IMR-90 (cell line): Measurements from ENCODE around the gene FAT2. TPM values are rescaled to one million over a fixed set of nuclear protein-coding genes. Genes with fewer than 3 reads are reported as not detected.

Experiments
- ATAC-seq: fragments of 200-7000 bp; cut with Tn5 transposase; 2 replicates; pipeline ENCODE4 v1.9.1; 2020; ENCODE audit warnings: low read depth, mild to moderate bottlenecking, moderate library complexity
- BruUV-seq: library from RNA; stranded (reverse); fragments of 400-500 nt; replicated peaks from 2 replicates; lab custom pipeline; 2021; lab: Mats Ljungman, UMichigan
- CTCF ChIA-PET: fragments of 300-600 bp; formaldehyde crosslinking; extraction: SDS; loops from one replicate; lab custom pipeline; 2021; ENCODE audit warnings: antibody characterized with exemption; lab: Yijun Ruan, JAX
- POLR2A ChIA-PET: fragments of 300-600 bp; sonication (Branson Sonifier 250); formaldehyde crosslinking; loops from one replicate; lab custom pipeline; 2022; ENCODE audit warnings: antibody characterized with exemption; ENCODE audit not compliant: unreplicated experiment; lab: Charles Lee
- DNase-seq: peaks from one replicate; pipeline ENCODE4 v3.0.0; 2013
- H2AFZ ChIP-seq: replicated peaks from 2 replicates; pipeline ENCODE3; 2013; ENCODE audit warnings: low read length, mild to moderate bottlenecking; ENCODE audit not compliant: poor library complexity
- H2AK5ac ChIP-seq: 2 replicates; pipeline ENCODE4 v1.6.1; 2013; ENCODE audit warnings: low read depth, low read length, inconsistent platforms
- H2AK9ac ChIP-seq: replicated peaks from 2 replicates; pipeline ENCODE3; 2013; ENCODE audit warnings: mild to moderate bottlenecking, low read depth, low read length, moderate library complexity; ENCODE audit not compliant: poor library complexity
- H2BK120ac ChIP-seq: 2 replicates; pipeline ENCODE4 v1.6.1; 2013; ENCODE audit warnings: low read depth, low read length, inconsistent platforms
- H2BK15ac ChIP-seq: 3 replicates; pipeline ENCODE4 v1.6.1; 2013; ENCODE audit warnings: low read depth, low read length, inconsistent platforms
- H2BK20ac ChIP-seq: 2 replicates; pipeline ENCODE4 v1.6.1; 2013; ENCODE audit warnings: low read depth, mild to moderate bottlenecking, inconsistent platforms, low read length, moderate library complexity
- H2BK5ac ChIP-seq: 2 replicates; pipeline ENCODE4 v1.6.1; 2013; ENCODE audit warnings: mild to moderate bottlenecking, low read depth, low read length, inconsistent platforms; ENCODE audit not compliant: poor library complexity, severe bottlenecking
- H3K14ac ChIP-seq: replicated peaks from 2 replicates; pipeline ENCODE4 v1.6.1; 2013; ENCODE audit warnings: low read depth, low read length, inconsistent platforms
- H3K18ac ChIP-seq: 2 replicates; pipeline ENCODE4 v1.6.1; 2013; ENCODE audit warnings: low read depth, low read length, control low read depth
- H3K23ac ChIP-seq: 2 replicates; pipeline ENCODE4 v1.6.1; 2013; ENCODE audit warnings: low read depth, low read length, inconsistent platforms
- H3K27ac ChIP-seq: 2 replicates; pipeline ENCODE4 v1.5.1; 2013; ENCODE audit warnings: mild to moderate bottlenecking, control low read depth, low read length; ENCODE audit not compliant: insufficient read depth
- H3K27me3 ChIP-seq: 2 replicates; pipeline ENCODE4 v1.6.1; 2013; ENCODE audit warnings: low read length; ENCODE audit not compliant: control insufficient read depth, insufficient read depth
- H3K36me3 ChIP-seq: 2 replicates; pipeline ENCODE4 v1.6.1; 2013; ENCODE audit warnings: low read length, mixed read lengths; ENCODE audit not compliant: control insufficient read depth, insufficient read depth
- H3K4ac ChIP-seq: 2 replicates; pipeline ENCODE4 v1.6.1; 2013; ENCODE audit warnings: low read depth, low read length, inconsistent platforms
- H3K4me1 ChIP-seq: 2 replicates; pipeline ENCODE4 v1.6.1; 2013; ENCODE audit warnings: low read length, mixed read lengths; ENCODE audit not compliant: control insufficient read depth, insufficient read depth
- H3K4me2 ChIP-seq: 2 replicates; pipeline ENCODE4 v1.6.1; 2013; ENCODE audit warnings: low read depth, mild to moderate bottlenecking, control low read depth, low read length, moderate library complexity
- H3K4me3 ChIP-seq: 2 replicates; pipeline ENCODE4 v1.5.1; 2013; ENCODE audit warnings: low read depth, mild to moderate bottlenecking, control low read depth, low read length, moderate library complexity; ENCODE audit not compliant: insufficient read depth
- H3K56ac ChIP-seq: 2 replicates; pipeline ENCODE4 v1.6.1; 2013; ENCODE audit warnings: low read length, inconsistent platforms; ENCODE audit not compliant: insufficient read depth; ENCODE audit errors: extremely low read depth
- H3K79me1 ChIP-seq, 2 experiments: 2 replicates each; pipeline ENCODE4 v1.6.1; 2013; ENCODE audit warnings: low read length in 2 of 2, inconsistent platforms in 1 of 2, low read depth in 1 of 2
- H3K9ac ChIP-seq: 2 replicates; pipeline ENCODE4 v1.6.1; 2013; ENCODE audit warnings: low read depth, low read length, control low read depth
- H3K9me1 ChIP-seq: 2 replicates; pipeline ENCODE4 v1.6.1; 2013; ENCODE audit warnings: low read length, inconsistent platforms; ENCODE audit not compliant: insufficient read depth
- H3K9me3 ChIP-seq: 2 replicates; pipeline ENCODE4 v1.6.1; 2013; ENCODE audit warnings: low read length; ENCODE audit not compliant: control insufficient read depth, insufficient read depth
- H4K20me1 ChIP-seq: 2 replicates; pipeline ENCODE4 v1.6.1; 2013; ENCODE audit warnings: low read length, inconsistent platforms; ENCODE audit not compliant: insufficient read depth
- H4K5ac ChIP-seq: 2 replicates; pipeline ENCODE4 v1.6.1; 2013; ENCODE audit warnings: mild to moderate bottlenecking, low read depth, low read length, control low read depth
- H4K8ac ChIP-seq, 2 experiments: 2 replicates each; pipeline ENCODE4 v1.6.1; 2013; ENCODE audit warnings: low read depth in 2 of 2, low read length in 2 of 2, control low read depth in 1 of 2, inconsistent platforms in 1 of 2
- H4K91ac ChIP-seq: 2 replicates; pipeline ENCODE4 v1.6.1; 2013; ENCODE audit warnings: low read depth, low read length, inconsistent platforms; ENCODE audit not compliant: insufficient read depth
- BHLHE40 ChIP-seq: fragments of 150-350 bp; IDR thresholded peaks from 2 replicates; pipeline ENCODE4 v1.6.1; 2016; ENCODE audit warnings: mild to moderate bottlenecking, low read depth, low read length
- CHD1 ChIP-seq: IDR thresholded peaks from 2 replicates; pipeline ENCODE4 v1.6.1; 2012; ENCODE audit warnings: low read depth, low read length, improper control_type of control experiment
- FOS ChIP-seq: fragments of 150-350 bp; IDR thresholded peaks from 2 replicates; pipeline ENCODE4 v1.6.1; 2016; ENCODE audit warnings: low read depth, low read length
- MAFK ChIP-seq: IDR thresholded peaks from 2 replicates; pipeline ENCODE4 v1.6.1; 2012; ENCODE audit warnings: low read depth, low read length, improper control_type of control experiment
- MXI1 ChIP-seq: IDR thresholded peaks from 2 replicates; pipeline ENCODE4 v1.6.1; 2012; ENCODE audit warnings: low read depth, mild to moderate bottlenecking, low read length, moderate library complexity, borderline replicate concordance
- NFE2L2 ChIP-seq: fragments of 150-350 bp; IDR thresholded peaks from 2 replicates; pipeline ENCODE4 v1.6.1; 2016; ENCODE audit warnings: low read depth, mild to moderate bottlenecking, low read length
- POLR2A ChIP-seq: IDR thresholded peaks from 2 replicates; pipeline ENCODE4 v1.6.1; 2012; ENCODE audit warnings: mild to moderate bottlenecking, low read depth, low read length
- RFX5 ChIP-seq: IDR thresholded peaks from 2 replicates; pipeline ENCODE4 v1.8.0; 2012; ENCODE audit warnings: low read depth, mild to moderate bottlenecking, low read length, moderate library complexity
- SMC3 ChIP-seq: fragments of 150-350 bp; IDR thresholded peaks from 2 replicates; pipeline ENCODE4 v1.6.1; 2016; ENCODE audit warnings: low read depth, mild to moderate bottlenecking, antibody characterized with exemption, low read length, moderate library complexity
- USF2 ChIP-seq: fragments of 150-350 bp; IDR thresholded peaks from 2 replicates; pipeline ENCODE4 v1.6.1; 2017; ENCODE audit warnings: mild to moderate bottlenecking, antibody characterized with exemption, low read length, low read depth
- WGBS, 2 experiments: methylation state at CpG; one replicate each; pipeline versions ENCODE4 v1.1.5 to v1.1.7; 2013; ENCODE audit warnings: missing lambda C conversion rate in 2 of 2; ENCODE audit not compliant: insufficient read length in 1 of 2; ENCODE audit errors: extremely low coverage in 2 of 2; 5-methylcytosine and 5-hydroxymethylcytosine counted together
- dilution Hi-C: fragments of 300-500 bp; cut with HindIII; formaldehyde crosslinking; loops from one replicate; pipeline ENCODE4 v1.14.3; 2018; ENCODE audit warnings: low sequenced_read_pairs; ENCODE audit not compliant: unreplicated experiment
- in situ Hi-C: fragments of 300-500 bp; cut with MboI; formaldehyde crosslinking; loops from 3 replicates; pipeline ENCODE4 v1.14.3; 2019; ENCODE audit warnings: low sequenced_read_pairs, inconsistent platforms, mixed read lengths
- intact Hi-C: fragments of 100-400 bp; cut with micrococcal nuclease; formaldehyde crosslinking; loops from 2 replicates; pipeline ENCODE4 v1.10.0; 2022
- polyA plus RNA-seq, 3 experiments: library from polyadenylated mRNA; depleted of rRNA; stranded (reverse); fragments of >200 nt; gene quantifications; 2 replicates each; pipeline ENCODE4 v1.2.3, GENCODE V29; 2012; ENCODE audit warnings: low replicate concordance in 1 of 3
- total RNA-seq: library from RNA; depleted of rRNA; stranded (reverse); fragments of >200 nt; gene quantifications from 2 replicates; pipeline ENCODE4 v1.2.3, GENCODE V29; 2012

Gene FAT2
- total and polyA plus RNA-seq, 2 of the 4 experiments (the other 2 are of a cell fraction), result under 0.01 to 0.03 TPM

DNA sequence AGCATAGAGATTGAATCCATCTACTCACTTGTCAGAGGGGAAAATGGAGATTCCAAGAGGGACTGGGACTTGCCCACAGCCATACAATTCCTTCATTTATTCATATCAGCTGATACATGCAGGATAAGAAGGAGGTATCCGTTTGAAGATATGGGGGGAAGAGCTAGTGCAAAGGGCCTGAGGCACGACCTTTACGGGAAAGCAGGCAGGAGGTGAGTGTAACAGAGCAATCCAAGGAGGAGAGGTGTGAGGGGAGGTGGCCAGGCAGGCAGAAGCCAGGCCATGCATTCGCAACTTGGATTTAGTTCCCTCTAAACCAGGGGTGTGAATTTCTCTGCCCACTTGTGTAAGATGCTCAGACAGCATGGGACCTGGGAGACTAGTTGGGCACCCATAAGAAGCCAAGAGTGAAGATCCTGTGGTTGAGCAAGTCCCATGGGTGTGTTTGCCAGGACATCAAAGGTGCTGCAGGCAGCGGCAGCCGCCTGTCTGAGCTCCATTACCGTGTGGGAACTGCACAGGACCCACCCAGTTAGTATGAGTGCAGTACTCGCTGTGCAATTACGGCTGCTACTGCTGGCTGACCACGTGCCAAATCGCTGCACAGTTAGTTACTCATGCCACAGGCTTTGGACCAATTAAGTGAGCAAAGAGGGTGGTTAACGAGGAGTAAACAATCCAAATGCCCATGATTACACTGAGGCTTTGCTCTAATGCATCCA lies 31.4 kb upstream of the FAT2 start:
- Histone ChIP-seq H3K56ac (no peak overlapping the region), H3K9me3 (0 out of 2 replicates have a peak, but pooled peaks cover 1% of the 10 kb centered on the region), H2AFZ (no peak overlapping the region), H3K36me3 (no peaks in the 10 kb centered on the region), H3K27ac (no peak overlapping the region), H3K4me3 (no peak overlapping the region), H3K27me3 (peaks cover 37% of the 10 kb centered on the region), H3K9me1 (no peaks in the 10 kb centered on the region), H3K4me2 (no peak overlapping the region), H4K8ac (no peak overlapping the region), H3K14ac (no peak overlapping the region), H4K91ac (no peak overlapping the region), H2BK5ac (no peak overlapping the region), H2BK15ac (no peak overlapping the region), H2AK5ac (no peak overlapping the region), H3K9ac (no peak overlapping the region), H3K4ac (no peak overlapping the region), H3K79me1 (no peaks in the 10 kb centered on the region), H3K18ac (no peak overlapping the region), H2AK9ac (no peak overlapping the region), H2BK20ac (no peak overlapping the region), H4K20me1 (no peaks in the 10 kb centered on the region), H4K5ac (no peak overlapping the region), H3K4me1 (no peaks in the 10 kb centered on the region), H3K23ac (no peak overlapping the region), H2BK120ac (no peak overlapping the region)
- POLR2A ChIA-PET, result interaction anchor here (0.5 kb wide), 1 partner anchor 26 kb away, joined by 8 read pairs; no protein-coding TSS in a partner anchor
- in situ Hi-C loops (loop anchor here (10.0 kb wide), 1 partner anchor 188 kb away; no protein-coding TSS in a partner anchor), dilution Hi-C loops (no loop called here), intact Hi-C loops (no loop called here)
- TF ChIP-seq CHD1 (no peak), MXI1 (no peak), SMC3 (no peak), USF2 (no peak), POLR2A (no peak), BHLHE40 (no peak), RFX5 (no peak), NFE2L2 (no peak), FOS (no peak), MAFK (no peak)
- WGBS, 2 experiments, result 60% methylated on average over 8 of the region's 12 CpGs; no CpG with 5 or more reads in 1 of the 2 experiments
- BruUV-seq, result no TSS peak
- DNase-seq (no peak), ATAC-seq (no peak)
- CTCF ChIA-PET, result no interaction called here
